OCI-LY1 (cell line): ENCODE measurements around the gene RUNX1.

Experiments used
- H2AFZ ChIP-seq: fragments of 200-600 bp; sonication (generic), shearing (Covaris generic); 2 replicates; pipeline ENCODE4 v1.6.0; 2014; ENCODE audit warnings: antibody characterized with exemption, mild to moderate bottlenecking, low read length
- H3F3A ChIP-seq: fragments of 200-600 bp; sonication (generic), shearing (Covaris generic); 2 replicates; pipeline ENCODE4 v1.6.0; 2014; ENCODE audit warnings: mild to moderate bottlenecking, antibody characterized with exemption, low read length, moderate library complexity; ENCODE audit not compliant: insufficient read depth
- H3K27ac ChIP-seq: fragments of 200-600 bp; sonication (generic); 2 replicates; pipeline ENCODE4 v1.5.1; 2014; ENCODE audit warnings: low read length, mixed run types, mild to moderate bottlenecking, low read depth; ENCODE audit not compliant: poor library complexity, severe bottlenecking
- H3K27me3 ChIP-seq: fragments of 200-600 bp; sonication (generic); 2 replicates; pipeline ENCODE4 v1.6.0; 2014; ENCODE audit warnings: antibody characterized with exemption, mild to moderate bottlenecking, low read length, moderate library complexity; ENCODE audit not compliant: insufficient read depth
- H3K36me3 ChIP-seq: fragments of 200-600 bp; sonication (generic); 2 replicates; pipeline ENCODE4 v1.6.1; 2014; ENCODE audit warnings: mild to moderate bottlenecking, antibody characterized with exemption, low read length, moderate library complexity, mixed read lengths; ENCODE audit not compliant: insufficient read depth
- H3K4me1 ChIP-seq: fragments of 200-600 bp; sonication (generic); 2 replicates; pipeline ENCODE4 v1.5.1; 2014; ENCODE audit warnings: mild to moderate bottlenecking, low read length, moderate library complexity; ENCODE audit not compliant: insufficient read depth, severe bottlenecking
- H3K4me2 ChIP-seq: fragments of 200-600 bp; sonication (generic), shearing (Covaris generic); 2 replicates; pipeline ENCODE4 v1.6.1; 2014; ENCODE audit warnings: low read length
- H3K4me3 ChIP-seq: fragments of 200-600 bp; sonication (generic); 2 replicates; pipeline ENCODE4 v1.5.1; 2014; ENCODE audit warnings: low read length, low read depth, mild to moderate bottlenecking, mixed read lengths; ENCODE audit not compliant: poor library complexity, severe bottlenecking
- H3K79me2 ChIP-seq: fragments of 200-600 bp; shearing (Covaris generic); 2 replicates; pipeline ENCODE4 v1.6.1; 2016; ENCODE audit warnings: mixed run types, low read length, mixed read lengths; ENCODE audit not compliant: insufficient read depth
- H3K9ac ChIP-seq: fragments of 200-600 bp; sonication (generic), shearing (Covaris generic); 2 replicates; pipeline ENCODE4 v1.6.1; 2014; ENCODE audit warnings: mild to moderate bottlenecking, low read length, mixed read lengths
- H3K9me2 ChIP-seq: fragments of 200-600 bp; sonication (generic), shearing (Covaris generic); 2 replicates; pipeline ENCODE4 v1.6.1; 2014; ENCODE audit warnings: low read depth, mild to moderate bottlenecking, low read length, mixed read lengths
- H3K9me3 ChIP-seq: fragments of 200-600 bp; shearing (Covaris generic); 2 replicates; pipeline ENCODE4 v1.6.1; 2014; ENCODE audit warnings: low read length, mixed read lengths
- H4K20me1 ChIP-seq: fragments of 200-600 bp; sonication (generic), shearing (Covaris generic); 2 replicates; pipeline ENCODE4 v1.6.0; 2016; ENCODE audit warnings: mild to moderate bottlenecking, low read length; ENCODE audit not compliant: insufficient read depth
- CTCF ChIP-seq: fragments of 200-600 bp; sonication (generic), shearing (Covaris generic); IDR thresholded peaks from 2 replicates; pipeline ENCODE4 v1.5.1; 2017; ENCODE audit warnings: mild to moderate bottlenecking, antibody characterized with exemption, low read length, moderate library complexity, mixed read lengths
- EZH2 ChIP-seq: fragments of 200-600 bp; sonication (generic), shearing (Covaris generic); IDR thresholded peaks from 2 replicates; pipeline ENCODE4 v1.8.0; 2017; ENCODE audit warnings: borderline replicate concordance, mixed run types, mild to moderate bottlenecking, antibody characterized with exemption, low read length, moderate library complexity, mixed read lengths

Gene RUNX1

GRCh38 chr21:34987501-34988072 is 61.5 kb downstream of the RUNX1 start:
- no peaks in the 10 kb centered on the region for H3K9me3 ChIP-seq
- no peak overlapping the region for H3K4me3 ChIP-seq
- H3K9me2 ChIP-seq: no peaks in the 10 kb centered on the region
- no peak overlapping the region for H2AFZ ChIP-seq
- H3K27me3 ChIP-seq: no peaks in the 10 kb centered on the region
- H3K4me2 ChIP-seq: peak overlapping the region; percentile 43
- peaks cover 31% of the 10 kb centered on the region; the same call in 1 of the 2 replicates for H3K36me3 ChIP-seq
- no peaks in the 10 kb centered on the region for H4K20me1 ChIP-seq
- no peak overlapping the region for H3K9ac ChIP-seq
- H3K79me2 ChIP-seq: no peaks in the 10 kb centered on the region
- H3F3A ChIP-seq: no peaks in the 10 kb centered on the region
- no peak for TF ChIP-seq CTCF
- TF ChIP-seq EZH2: no peak
- no peak overlapping the region for H3K27ac ChIP-seq
- H3K4me1 ChIP-seq: peaks cover 23% of the 10 kb centered on the region

GRCh38 chr21:34986561-34987500 is 62.3 kb downstream of the RUNX1 start:
- Histone ChIP-seq H3K9ac (no peak overlapping the region), H3K36me3 (peaks cover 31% of the 10 kb centered on the region; the same call in 1 of the 2 replicates), H2AFZ (no peak overlapping the region), H3K4me2 (peak overlapping the region; percentile 43; the same call in 1 of the 2 replicates), H3K4me3 (no peak overlapping the region), H4K20me1 (no peaks in the 10 kb centered on the region), H3F3A (no peaks in the 10 kb centered on the region), H3K9me2 (no peaks in the 10 kb centered on the region), H3K79me2 (no peaks in the 10 kb centered on the region), H3K27ac (no peak overlapping the region), H3K27me3 (no peaks in the 10 kb centered on the region), H3K9me3 (no peaks in the 10 kb centered on the region), H3K4me1 (peaks cover 23% of the 10 kb centered on the region)
- TF ChIP-seq EZH2 (no peak), CTCF (no peak)

GRCh38 chr21:34984356-34985058 is 64.6 kb downstream of the RUNX1 start:
- no peak overlapping the region for H3K4me2 ChIP-seq
- H3K79me2 ChIP-seq: 0 out of 2 replicates have a peak, but pooled peaks cover 4% of the 10 kb centered on the region
- H4K20me1 ChIP-seq: no peaks in the 10 kb centered on the region

More at GRCh38 chr21:34984356-34985058, 64.6 kb downstream of the RUNX1 start:
- H3K4me1 ChIP-seq: peaks cover 23% of the 10 kb centered on the region
- no peak overlapping the region for H3K27ac ChIP-seq
- no peak overlapping the region for H3K4me3 ChIP-seq
- no peaks in the 10 kb centered on the region for H3K27me3 ChIP-seq
- no peak overlapping the region for H3K9ac ChIP-seq
- H3K9me2 ChIP-seq: no peaks in the 10 kb centered on the region
- no peak overlapping the region for H2AFZ ChIP-seq
- H3K9me3 ChIP-seq: no peaks in the 10 kb centered on the region
- H3F3A ChIP-seq: no peaks in the 10 kb centered on the region
- TF ChIP-seq CTCF (no peak), EZH2 (no peak)
- peaks cover 31% of the 10 kb centered on the region; the same call in 1 of the 2 replicates for H3K36me3 ChIP-seq
